HS-5 (cell line): ENCODE measurements around the gene PRDM11.
"Not testable (repeated sequence)": the region's sequence is repeated elsewhere in the genome, so short reads cannot be mapped to it uniquely, and the experiment has no call there.

Experiments used
- DNase-seq: peaks from one replicate; pipeline ENCODE4 v3.0.0-alpha.2; 2012; ENCODE audit warnings: low read depth

Gene PRDM11

DNA sequence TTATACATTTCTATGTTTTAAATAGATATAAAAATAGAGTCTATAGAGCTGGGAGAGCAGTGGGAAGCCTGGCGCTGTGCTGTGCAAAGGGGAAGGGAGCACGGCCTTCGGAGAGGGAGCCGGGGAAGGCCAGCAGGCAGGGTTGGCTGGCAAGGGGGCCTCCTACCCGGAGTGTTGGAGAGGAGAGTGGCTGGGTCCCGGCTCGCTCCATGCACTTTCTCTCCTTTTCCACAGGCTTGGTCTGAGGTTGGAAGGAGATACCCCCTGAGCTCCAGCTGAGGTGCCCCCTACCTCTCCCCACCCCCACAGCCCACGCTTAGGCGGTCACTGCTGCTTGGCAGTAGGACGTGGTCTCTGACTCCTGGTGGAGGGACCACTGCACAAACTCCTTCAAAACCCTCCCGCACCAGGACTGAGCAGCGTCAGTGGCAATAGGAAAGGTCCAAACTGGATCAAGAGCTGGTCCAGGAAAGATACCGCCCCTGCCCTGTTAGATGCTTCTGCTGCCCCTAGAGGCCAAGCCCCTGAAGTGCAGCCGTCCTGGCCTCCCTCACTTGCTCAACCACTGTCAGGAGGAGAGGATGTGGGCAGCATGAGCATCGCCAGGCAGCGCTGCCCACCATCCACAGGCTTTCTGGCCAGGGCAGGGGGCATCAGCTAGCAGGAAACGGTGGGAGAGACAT lies 86.8 kb downstream of the PRDM11 start:
- DNase-seq = peak; percentile 6

DNA sequence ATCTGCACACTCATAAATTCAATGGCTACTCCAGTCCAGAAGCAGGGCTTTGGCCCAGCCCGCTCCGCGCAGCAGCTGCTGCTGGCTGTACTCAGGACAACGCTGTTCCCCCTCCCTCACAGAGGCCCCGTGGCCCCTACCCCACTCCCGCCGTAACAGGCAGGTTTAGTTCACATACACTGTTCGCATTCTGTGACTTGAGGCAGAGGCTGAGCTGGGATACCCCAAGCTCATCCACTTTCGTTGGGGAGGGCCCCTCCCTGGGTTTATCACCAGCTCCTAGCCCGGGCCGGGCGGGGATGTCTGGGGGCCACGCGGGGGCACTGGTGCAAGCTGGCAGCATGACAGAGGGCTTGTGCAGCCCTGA lies 87.3 kb downstream of the PRDM11 start:
- no peak for DNase-seq

GRCh38 chr11:45234306-45235006 lies 88.0 kb downstream of the PRDM11 start:
- no peak for DNase-seq

DNA sequence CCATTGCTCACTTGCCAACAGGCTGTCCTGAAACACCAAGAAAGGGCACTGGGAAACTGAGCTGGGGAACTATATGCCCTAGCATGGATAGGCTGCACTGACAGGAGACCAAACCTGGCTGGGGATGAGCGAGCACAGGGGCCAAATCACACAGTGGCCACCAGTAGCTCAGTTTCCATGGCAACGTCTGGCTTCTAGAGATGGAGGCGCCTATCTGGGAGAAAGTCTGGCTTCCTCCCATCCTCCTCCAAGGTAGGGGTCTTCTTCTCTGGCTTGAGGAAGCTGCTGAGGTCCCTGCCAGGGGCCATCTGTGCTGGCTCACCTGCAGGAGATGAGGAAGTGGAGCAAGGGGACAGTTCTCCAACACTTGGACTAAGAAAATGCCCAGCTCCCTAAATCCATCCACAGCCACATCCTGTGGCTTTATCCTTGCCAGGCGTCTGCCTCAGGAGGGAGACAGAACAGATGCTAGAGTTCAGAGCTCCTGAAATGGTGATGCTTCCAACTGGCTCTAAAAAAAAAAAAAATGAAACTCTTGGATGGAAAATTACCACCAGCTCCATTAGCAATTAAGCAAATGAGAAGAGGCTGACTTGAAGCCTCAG lies 91.4 kb downstream of the PRDM11 start:
- no peak for DNase-seq

- DNase-seq = no peak
These were observed 92.3 kb downstream of the PRDM11 start for GRCh38 chr11:45238724-45239123.

DNA sequence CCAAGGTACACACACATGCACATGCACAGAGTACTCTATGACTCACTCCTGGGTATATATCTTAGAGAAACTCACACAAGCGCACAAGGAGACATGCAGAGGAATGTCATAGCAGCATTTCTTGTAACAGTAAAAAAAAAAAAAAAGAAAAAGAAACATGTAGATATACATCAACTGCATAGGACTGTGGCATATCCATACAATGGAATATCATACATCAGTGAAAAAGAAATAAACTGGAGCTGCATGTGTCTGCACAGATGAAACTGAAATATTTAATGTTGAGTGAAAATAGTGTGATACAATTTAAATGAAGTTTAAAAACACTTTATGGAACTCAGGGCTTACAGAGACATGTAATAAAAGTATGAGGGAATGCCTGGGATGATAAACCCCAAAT lies 93.3 kb downstream of the PRDM11 start:
- no peak for DNase-seq

GRCh38 chr11:45243967-45244366 lies 97.5 kb downstream of the PRDM11 start:
- DNase-seq = no peak

DNA sequence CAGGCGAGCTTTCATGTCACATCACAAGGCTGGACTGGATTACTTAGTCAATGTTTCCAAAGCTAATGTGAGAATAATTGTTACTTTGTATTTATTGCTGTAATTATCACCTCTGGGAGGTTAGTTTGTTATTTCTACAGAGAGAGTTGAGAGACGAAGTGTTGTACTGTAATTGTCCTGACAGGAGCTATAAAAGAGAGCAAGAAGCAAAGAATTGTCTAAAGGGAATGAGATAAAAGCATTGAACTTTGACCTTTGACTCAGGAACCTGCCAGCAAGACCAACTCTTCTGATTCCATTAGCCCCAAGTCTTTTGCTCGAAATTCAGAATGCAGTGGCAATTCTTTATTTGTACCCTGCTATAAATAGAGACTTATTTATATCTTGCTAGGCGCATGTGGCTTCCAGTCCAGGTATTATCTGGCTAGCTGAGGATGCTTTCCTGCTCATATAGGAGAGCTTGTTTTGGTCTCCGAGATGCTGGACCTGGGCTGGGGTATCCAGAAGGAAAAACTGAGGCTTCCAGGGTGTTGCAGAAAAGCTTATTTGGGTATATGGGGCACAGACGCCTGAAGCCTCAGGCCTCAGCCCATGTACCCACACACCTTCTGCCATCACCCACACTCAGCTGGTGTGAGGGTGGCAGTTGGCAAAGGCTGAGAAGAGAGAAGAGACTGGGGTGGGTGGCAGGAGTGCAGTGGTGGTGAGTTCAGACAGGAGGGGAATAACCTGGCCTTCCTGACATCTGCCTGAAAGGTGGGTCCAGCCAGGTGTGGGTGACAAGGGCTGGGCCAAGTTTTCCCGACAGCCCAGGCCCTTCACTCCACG lies 99.0 kb downstream of the PRDM11 start:
- no peak for DNase-seq

DNA sequence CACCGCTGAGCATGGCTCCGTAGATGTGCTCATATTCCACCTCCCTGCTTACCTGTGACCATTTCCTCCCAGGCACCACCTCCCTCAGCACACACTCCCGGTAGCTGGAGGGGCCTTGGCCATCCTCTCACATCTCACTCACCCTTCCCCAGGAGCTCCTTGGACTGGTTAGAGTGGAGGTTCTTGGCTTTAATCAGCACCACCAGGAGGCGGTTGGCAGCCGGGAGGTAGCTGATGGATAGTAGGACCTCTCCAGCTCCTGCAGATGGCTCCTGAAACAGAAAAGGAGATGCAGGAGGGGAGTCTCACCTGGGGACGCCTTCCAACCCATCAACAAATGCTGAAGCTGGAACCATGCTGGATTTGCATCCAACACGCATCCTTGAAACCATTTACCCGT lies 99.8 kb downstream of the PRDM11 start:
- DNase-seq = no peak

DNA sequence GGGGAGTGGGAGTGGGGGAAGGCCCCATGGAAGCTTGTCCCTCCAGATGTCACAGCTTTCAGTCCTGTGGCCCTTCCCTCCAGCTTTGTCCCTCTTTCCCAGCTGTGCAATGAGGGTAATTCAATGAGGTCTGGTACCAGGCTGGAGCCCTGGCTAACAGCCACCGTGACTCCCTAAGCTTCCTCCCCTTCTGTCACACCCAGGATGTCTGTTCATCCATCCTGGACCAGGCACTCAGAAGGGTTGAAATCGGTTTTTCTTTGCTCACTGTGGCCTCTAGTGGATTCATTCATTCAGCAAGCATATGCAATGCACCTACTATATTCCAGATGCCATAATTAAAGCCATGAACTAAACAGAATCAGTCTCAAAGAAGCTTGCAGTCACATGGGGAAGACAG lies 101.0 kb downstream of the PRDM11 start:
- no peak for DNase-seq

DNA sequence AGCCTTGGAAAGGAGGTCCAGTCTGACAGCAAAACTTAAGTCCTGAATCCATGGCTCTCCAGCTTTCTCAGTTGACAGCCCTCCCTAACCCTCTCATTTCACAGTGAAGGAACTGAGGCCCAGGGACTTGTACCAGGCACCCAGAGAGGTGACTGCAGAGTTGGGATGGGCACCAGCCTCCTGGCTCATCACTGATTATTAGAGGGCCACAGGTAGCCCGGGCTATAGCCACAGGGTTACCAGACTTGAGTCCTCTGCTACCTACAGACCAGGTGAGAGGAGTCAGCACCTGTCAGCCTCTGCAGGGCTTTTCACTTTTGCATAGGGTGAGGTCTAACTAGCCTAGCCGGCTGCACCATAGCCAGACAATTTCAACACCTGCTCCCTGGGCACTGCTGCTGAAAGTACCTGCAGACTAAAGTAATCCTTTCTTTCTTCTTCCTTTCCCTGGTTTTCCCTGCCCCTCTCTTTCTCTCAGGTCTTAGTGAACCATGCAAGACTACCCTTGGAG lies 102.1 kb downstream of the PRDM11 start:
- no peak for DNase-seq

- DNase-seq = not testable (repeated sequence)
These were observed 102.9 kb downstream of the PRDM11 start for GRCh38 chr11:45249372-45249771.

DNA sequence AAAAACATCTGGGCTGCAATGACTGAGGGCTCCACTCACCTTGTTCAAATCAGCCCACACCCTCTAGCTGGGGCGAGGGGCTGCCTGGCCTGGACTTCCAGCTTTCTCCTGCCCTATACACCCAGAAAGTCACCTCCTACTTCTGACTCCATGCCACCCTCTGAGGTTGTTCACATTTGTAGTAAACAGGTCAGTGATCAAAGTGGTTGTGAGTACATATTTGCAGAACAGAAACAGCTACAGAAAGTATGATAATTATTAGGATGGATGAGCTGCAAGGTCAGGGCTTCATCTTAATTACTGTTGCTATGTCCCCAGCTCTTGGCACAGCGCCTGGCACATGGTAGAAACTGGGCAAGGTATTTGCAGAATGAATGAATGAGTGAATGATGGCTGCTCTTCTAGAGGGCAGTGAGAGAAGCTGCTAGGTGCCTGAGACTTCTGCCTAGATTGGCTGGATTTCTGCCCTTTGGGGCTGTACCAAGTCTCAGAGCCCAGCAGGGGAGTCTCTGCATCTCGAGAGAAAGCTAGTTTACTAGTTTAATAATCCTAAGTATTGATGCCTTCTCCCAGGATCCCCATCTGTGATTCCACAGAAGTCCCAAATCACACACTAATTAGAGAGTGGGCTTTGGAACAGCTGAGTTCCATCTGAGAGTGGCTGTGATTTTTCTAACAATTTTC lies 103.7 kb downstream of the PRDM11 start:
- no peak for DNase-seq

- no peak for DNase-seq
These were observed 105.9 kb downstream of the PRDM11 start for GRCh38 chr11:45252134-45252856.

DNA sequence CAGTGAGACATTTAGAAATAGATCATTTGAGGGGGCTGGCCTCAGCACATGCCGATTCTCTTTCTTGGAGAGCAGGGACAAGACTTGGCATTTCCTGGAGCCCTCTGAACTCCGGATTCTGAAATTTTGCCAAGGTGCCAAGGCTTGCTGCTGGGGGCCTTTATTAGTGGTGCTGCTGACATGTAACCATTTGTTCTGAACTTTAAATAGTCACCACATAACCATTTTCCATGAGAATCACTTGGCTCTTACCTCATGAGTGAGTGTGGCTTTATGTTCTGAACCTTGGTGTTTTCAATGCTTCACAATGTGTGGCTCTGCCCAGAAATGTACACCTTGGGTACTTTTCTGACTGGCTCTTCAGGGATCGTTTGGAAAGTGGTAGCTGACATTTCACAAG lies 106.4 kb downstream of the PRDM11 start:
- no peak for DNase-seq

GRCh38 chr11:45253640-45254039 lies 107.2 kb downstream of the PRDM11 start:
- DNase-seq = no peak

DNA sequence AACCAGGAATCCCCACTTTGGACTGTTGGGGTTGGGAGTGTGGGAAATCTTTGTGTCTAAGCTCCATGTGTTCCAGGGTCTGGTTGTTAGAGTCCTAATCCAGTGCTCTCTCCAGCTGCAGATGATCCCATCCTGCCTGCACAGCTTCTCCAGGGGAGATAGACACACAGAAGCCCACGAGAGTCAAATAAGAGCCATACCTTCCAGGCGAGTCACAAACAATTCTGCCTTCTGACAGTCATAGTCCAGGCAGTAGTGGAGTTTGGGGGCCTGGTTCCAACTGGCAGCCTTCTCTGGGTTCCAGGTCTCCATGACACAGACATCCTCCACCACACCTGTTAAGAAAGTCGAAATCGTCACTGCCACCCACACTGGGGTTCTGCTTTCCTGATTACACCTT lies 107.6 kb downstream of the PRDM11 start:
- DNase-seq = no peak

GRCh38 chr11:45258982-45259530 lies 112.6 kb downstream of the PRDM11 start:
- DNase-seq = no peak

DNA sequence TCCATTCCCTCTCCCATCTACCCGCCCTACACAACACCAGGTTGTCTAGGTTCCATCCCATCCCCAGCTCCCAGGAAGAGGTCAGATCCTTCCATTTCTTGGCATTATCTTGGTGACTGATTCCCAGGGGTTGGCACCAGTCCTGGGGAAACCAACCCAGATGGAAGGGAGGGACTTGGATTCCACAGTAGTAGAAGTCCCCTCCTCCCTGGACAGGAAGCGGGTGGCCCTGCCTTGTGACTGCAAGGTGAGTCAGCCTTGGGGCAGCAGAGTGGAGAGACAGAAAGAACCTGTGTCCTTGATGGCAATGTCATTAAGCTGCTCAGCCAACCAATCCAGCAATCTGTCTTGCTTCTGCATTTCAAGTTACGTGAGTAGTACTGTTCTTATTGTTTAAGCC lies 113.2 kb downstream of the PRDM11 start:
- no peak for DNase-seq

- no peak for DNase-seq
These were observed 113.6 kb downstream of the PRDM11 start for GRCh38 chr11:45260071-45260470.

DNA sequence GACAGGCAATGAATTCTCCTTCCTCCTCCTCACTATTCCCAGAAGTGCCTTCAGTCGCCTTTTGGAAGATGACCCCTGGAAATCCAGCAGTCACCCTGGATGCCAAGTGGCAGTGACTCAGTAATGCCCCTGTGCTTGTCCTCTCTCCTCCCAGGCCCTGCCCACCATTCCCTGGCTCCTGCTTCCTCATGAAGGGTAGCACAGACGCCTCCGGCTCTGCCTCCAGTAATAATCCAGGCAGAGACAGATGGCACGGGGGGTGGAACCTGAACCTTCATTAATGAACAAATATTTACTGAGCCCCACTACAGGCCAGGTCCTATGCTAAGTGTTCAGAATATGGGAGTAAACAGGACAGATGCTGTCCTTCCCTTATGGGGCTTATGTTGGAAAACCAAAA lies 116.5 kb downstream of the PRDM11 start:
- no peak for DNase-seq
